ENCODE results near the gene C9orf85. TPM values are rescaled to one million over a fixed set of nuclear protein-coding genes. Genes with fewer than 3 reads are reported as not detected.

C9orf85 gene
- total and polyA plus RNA-seq, 9 donors = 19.5 to 25.0 (median 20.9) TPM

GRCh38 chr9:71920456-71921189 is 9.2 kb downstream of the C9orf85 start:
- WGBS (ENCODE audit: insufficient coverage) = no CpG with 5 or more reads among the region's 1 CpG
- Histone ChIP-seq H3K27me3 (ENCODE audit: control insufficient read depth, insufficient read depth, low read length) (no peaks in the 10 kb centered on the region), H3K36me3 (ENCODE audit: control insufficient read depth, insufficient read depth, low read length) (peaks cover 3% of the 10 kb centered on the region), H3K4me1 (ENCODE audit: control insufficient read depth, insufficient read depth, low read length) (no peaks in the 10 kb centered on the region), H3K9me3 (replicated peaks; ENCODE audit: control insufficient read depth, low read depth, low read length) (no peaks in the 10 kb centered on the region), H3K4me3 (ENCODE audit: low read length) (no peak overlapping the region), H3K27ac (ENCODE audit: low read length) (no peak overlapping the region)
- no peak for DNase-seq

GRCh38 chr9:71921190-71921814 is 9.9 kb downstream of the C9orf85 start:
- DNase-seq = no peak
- Histone ChIP-seq H3K9me3 (replicated peaks; ENCODE audit: control insufficient read depth, low read depth, low read length) (no peaks in the 10 kb centered on the region), H3K36me3 (ENCODE audit: control insufficient read depth, insufficient read depth, low read length) (peaks cover 3% of the 10 kb centered on the region), H3K4me1 (ENCODE audit: control insufficient read depth, insufficient read depth, low read length) (no peaks in the 10 kb centered on the region), H3K27ac (ENCODE audit: low read length) (no peak overlapping the region), H3K4me3 (ENCODE audit: low read length) (no peak overlapping the region), H3K27me3 (ENCODE audit: control insufficient read depth, insufficient read depth, low read length) (no peaks in the 10 kb centered on the region)

- H3K27me3 ChIP-seq (ENCODE audit: control insufficient read depth, insufficient read depth, low read length) = no peaks in the 10 kb centered on the region
- no peak overlapping the region for H3K27ac ChIP-seq (ENCODE audit: low read length)
- H3K4me1 ChIP-seq (ENCODE audit: control insufficient read depth, insufficient read depth, low read length) = no peaks in the 10 kb centered on the region
- peaks cover 3% of the 10 kb centered on the region for H3K36me3 ChIP-seq (ENCODE audit: control insufficient read depth, insufficient read depth, low read length)
- H3K9me3 ChIP-seq (replicated peaks; ENCODE audit: control insufficient read depth, low read depth, low read length) = no peaks in the 10 kb centered on the region
- H3K4me3 ChIP-seq (ENCODE audit: low read length) = no peak overlapping the region
- DNase-seq = no peak
These were observed 13.1 kb downstream of the C9orf85 start for GRCh38 chr9:71924576-71924975.

DNA sequence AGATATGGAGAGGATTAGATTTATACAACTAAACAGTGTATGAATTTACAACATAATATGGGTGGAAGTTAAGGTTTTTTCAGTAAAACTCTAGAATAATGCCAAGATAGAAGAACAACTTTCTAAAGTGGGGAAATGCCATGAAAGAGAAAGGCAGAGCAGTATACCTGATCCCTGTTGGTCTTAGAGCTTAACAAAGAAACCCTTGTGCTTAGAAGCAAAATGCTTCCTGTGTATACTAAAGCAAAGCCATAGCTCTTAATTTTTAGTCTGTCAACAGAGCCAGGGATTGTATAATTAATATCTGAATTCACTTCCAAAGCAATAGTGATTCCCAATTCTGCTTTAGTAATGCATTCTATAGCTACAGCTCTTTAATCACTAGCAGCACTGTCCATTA is 14.4 kb downstream of the C9orf85 start:
- Histone ChIP-seq H3K4me3 (ENCODE audit: low read length) (no peak overlapping the region), H3K9me3 (replicated peaks; ENCODE audit: control insufficient read depth, low read depth, low read length) (no peaks in the 10 kb centered on the region), H3K4me1 (ENCODE audit: control insufficient read depth, insufficient read depth, low read length) (no peaks in the 10 kb centered on the region), H3K27me3 (ENCODE audit: control insufficient read depth, insufficient read depth, low read length) (no peaks in the 10 kb centered on the region), H3K36me3 (ENCODE audit: control insufficient read depth, insufficient read depth, low read length) (peaks cover 3% of the 10 kb centered on the region), H3K27ac (ENCODE audit: low read length) (no peak overlapping the region)
- no peak for DNase-seq

- H3K36me3 ChIP-seq (ENCODE audit: control insufficient read depth, insufficient read depth, low read length) = no peaks in the 10 kb centered on the region
- H3K9me3 ChIP-seq (replicated peaks; ENCODE audit: control insufficient read depth, low read depth, low read length) = no peaks in the 10 kb centered on the region
- DNase-seq = no peak
- no peaks in the 10 kb centered on the region for H3K4me1 ChIP-seq (ENCODE audit: control insufficient read depth, insufficient read depth, low read length)
- WGBS (ENCODE audit: insufficient coverage) = no CpG with 5 or more reads among the region's 1 CpG
- no peak overlapping the region for H3K4me3 ChIP-seq (ENCODE audit: low read length)
- H3K27ac ChIP-seq (ENCODE audit: low read length) = no peak overlapping the region
- H3K27me3 ChIP-seq (ENCODE audit: control insufficient read depth, insufficient read depth, low read length) = no peaks in the 10 kb centered on the region
These were observed 16.9 kb downstream of the C9orf85 start for GRCh38 chr9:71928376-71928775.

- no peak overlapping the region for H3K4me3 ChIP-seq (ENCODE audit: low read length)
- no peak overlapping the region for H3K27ac ChIP-seq (ENCODE audit: low read length)
- no peaks in the 10 kb centered on the region for H3K9me3 ChIP-seq (replicated peaks; ENCODE audit: control insufficient read depth, low read depth, low read length)
- no CpG with 5 or more reads among the region's 2 CpGs for WGBS (ENCODE audit: insufficient coverage)
- H3K4me1 ChIP-seq (ENCODE audit: control insufficient read depth, insufficient read depth, low read length) = no peaks in the 10 kb centered on the region
- no peaks in the 10 kb centered on the region for H3K36me3 ChIP-seq (ENCODE audit: control insufficient read depth, insufficient read depth, low read length)
- no peak for DNase-seq
- no peaks in the 10 kb centered on the region for H3K27me3 ChIP-seq (ENCODE audit: control insufficient read depth, insufficient read depth, low read length)
These were observed 17.4 kb downstream of the C9orf85 start for GRCh38 chr9:71928806-71929205.

DNA sequence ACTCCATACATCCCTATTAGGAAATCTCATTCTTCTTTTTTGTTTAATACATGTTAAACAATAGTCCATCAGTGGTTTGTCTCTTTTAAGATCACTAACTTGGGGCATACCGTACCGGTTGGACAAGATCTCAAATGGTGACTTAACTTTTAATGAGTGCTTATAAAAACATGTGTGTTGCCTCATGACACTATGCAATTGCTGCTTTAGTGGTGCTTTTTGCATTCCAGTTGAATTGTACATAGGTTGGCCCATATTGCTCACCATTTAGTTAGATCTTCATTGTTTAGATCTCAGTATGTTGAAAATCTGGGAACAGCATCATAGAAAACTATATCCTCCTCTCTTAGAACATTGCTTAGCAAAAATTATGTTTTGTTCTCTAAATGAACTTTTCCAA is 17.8 kb downstream of the C9orf85 start:
- no peak for DNase-seq
- Histone ChIP-seq H3K27ac (ENCODE audit: low read length) (no peak overlapping the region), H3K4me3 (ENCODE audit: low read length) (no peak overlapping the region), H3K4me1 (ENCODE audit: control insufficient read depth, insufficient read depth, low read length) (no peaks in the 10 kb centered on the region), H3K27me3 (ENCODE audit: control insufficient read depth, insufficient read depth, low read length) (no peaks in the 10 kb centered on the region), H3K36me3 (ENCODE audit: control insufficient read depth, insufficient read depth, low read length) (no peaks in the 10 kb centered on the region), H3K9me3 (replicated peaks; ENCODE audit: control insufficient read depth, low read depth, low read length) (no peaks in the 10 kb centered on the region)
- no CpG with 5 or more reads among the region's 2 CpGs for WGBS (ENCODE audit: insufficient coverage)

- no peak overlapping the region for H3K4me3 ChIP-seq (ENCODE audit: low read length)
- no peaks in the 10 kb centered on the region for H3K27me3 ChIP-seq (ENCODE audit: control insufficient read depth, insufficient read depth, low read length)
- no peak for DNase-seq
- no CpG with 5 or more reads among the region's 2 CpGs for WGBS (ENCODE audit: insufficient coverage)
- H3K9me3 ChIP-seq (replicated peaks; ENCODE audit: control insufficient read depth, low read depth, low read length) = no peaks in the 10 kb centered on the region
- no peaks in the 10 kb centered on the region for H3K4me1 ChIP-seq (ENCODE audit: control insufficient read depth, insufficient read depth, low read length)
- no peak overlapping the region for H3K27ac ChIP-seq (ENCODE audit: low read length)
- H3K36me3 ChIP-seq (ENCODE audit: control insufficient read depth, insufficient read depth, low read length) = no peaks in the 10 kb centered on the region
These were observed 18.5 kb downstream of the C9orf85 start for GRCh38 chr9:71929791-71930440.

GRCh38 chr9:71931166-71931565 is 19.7 kb downstream of the C9orf85 start:
- Histone ChIP-seq H3K36me3 (ENCODE audit: control insufficient read depth, insufficient read depth, low read length) (no peaks in the 10 kb centered on the region), H3K4me3 (ENCODE audit: low read length) (no peak overlapping the region), H3K4me1 (ENCODE audit: control insufficient read depth, insufficient read depth, low read length) (no peaks in the 10 kb centered on the region), H3K27me3 (ENCODE audit: control insufficient read depth, insufficient read depth, low read length) (no peaks in the 10 kb centered on the region), H3K27ac (ENCODE audit: low read length) (no peak overlapping the region), H3K9me3 (replicated peaks; ENCODE audit: control insufficient read depth, low read depth, low read length) (no peaks in the 10 kb centered on the region)
- no CpG with 5 or more reads among the region's 2 CpGs for WGBS (ENCODE audit: insufficient coverage)
- DNase-seq = no peak

- Histone ChIP-seq H3K27ac (ENCODE audit: low read length) (no peak overlapping the region), H3K4me1 (ENCODE audit: control insufficient read depth, insufficient read depth, low read length) (no peaks in the 10 kb centered on the region), H3K9me3 (replicated peaks; ENCODE audit: control insufficient read depth, low read depth, low read length) (no peaks in the 10 kb centered on the region), H3K36me3 (ENCODE audit: control insufficient read depth, insufficient read depth, low read length) (no peaks in the 10 kb centered on the region), H3K27me3 (ENCODE audit: control insufficient read depth, insufficient read depth, low read length) (no peaks in the 10 kb centered on the region), H3K4me3 (ENCODE audit: low read length) (no peak overlapping the region)
- no peak for DNase-seq
- WGBS (ENCODE audit: insufficient coverage) = no CpG with 5 or more reads among the region's 1 CpG
These were observed 24.6 kb downstream of the C9orf85 start for GRCh38 chr9:71936066-71936465.

All from muscle of leg (tissue), 11 donors.